HEK293 (cell line): ENCODE results near the gene CHM.

Experiments used
- AEBP2 ChIP-seq: fragments of 450-650 bp; formaldehyde crosslinking; IDR thresholded peaks from 2 replicates; pipeline ENCODE4 v1.5.1; 2016; ENCODE audit warnings: missing biosample characterization, missing genetic modification characterization, borderline replicate concordance
- EGR2 ChIP-seq: fragments of 450-650 bp; formaldehyde crosslinking; IDR thresholded peaks from 2 replicates; pipeline ENCODE4 v1.5.1; 2016; ENCODE audit warnings: low read depth, missing biosample characterization, missing genetic modification characterization
- GFI1B ChIP-seq: fragments of 450-650 bp; formaldehyde crosslinking; IDR thresholded peaks from 2 replicates; pipeline ENCODE4 v1.5.1; 2016; ENCODE audit warnings: missing biosample characterization, missing genetic modification characterization
- KLF17 ChIP-seq: fragments of 450-650 bp; formaldehyde crosslinking; IDR thresholded peaks from 2 replicates; pipeline ENCODE4 v1.5.1; 2016; ENCODE audit warnings: missing biosample characterization, missing genetic modification characterization
- KLF7 ChIP-seq: fragments of 450-650 bp; formaldehyde crosslinking; IDR thresholded peaks from 2 replicates; pipeline ENCODE4 v1.5.1; 2016; ENCODE audit warnings: missing biosample characterization, missing genetic modification characterization, borderline replicate concordance
- KLF8 ChIP-seq: fragments of 450-650 bp; formaldehyde crosslinking; IDR thresholded peaks from 2 replicates; pipeline ENCODE4 v1.5.1; 2016; ENCODE audit warnings: missing biosample characterization, missing genetic modification characterization
- MZF1 ChIP-seq: fragments of 450-650 bp; formaldehyde crosslinking; IDR thresholded peaks from 2 replicates; pipeline ENCODE4 v1.5.1; 2017; ENCODE audit warnings: missing biosample characterization, missing genetic modification characterization, borderline replicate concordance
- PATZ1 ChIP-seq: fragments of 450-650 bp; formaldehyde crosslinking; IDR thresholded peaks from 2 replicates; pipeline ENCODE4 v1.5.1; 2016; ENCODE audit warnings: missing biosample characterization, missing genetic modification characterization
- REST ChIP-seq: fragments of 450-650 bp; formaldehyde crosslinking; IDR thresholded peaks from 2 replicates; pipeline ENCODE4 v1.5.1; 2016; ENCODE audit warnings: missing biosample characterization, missing genetic modification characterization
- ZBTB11 ChIP-seq: fragments of 450-650 bp; formaldehyde crosslinking; conservative IDR thresholded peaks from 2 replicates; pipeline ENCODE4 v1.5.1; 2016; ENCODE audit warnings: low read depth, missing biosample characterization, missing genetic modification characterization
- ZNF132 ChIP-seq: fragments of 450-650 bp; formaldehyde crosslinking; IDR thresholded peaks from 2 replicates; pipeline ENCODE4 v1.5.1; 2017; ENCODE audit warnings: missing biosample characterization, missing genetic modification characterization, borderline replicate concordance
- ZNF133 ChIP-seq: fragments of 450-650 bp; formaldehyde crosslinking; IDR thresholded peaks from 2 replicates; pipeline ENCODE4 v1.5.1; 2016; ENCODE audit warnings: missing biosample characterization, missing genetic modification characterization
- ZNF146 ChIP-seq: fragments of 450-650 bp; formaldehyde crosslinking; IDR thresholded peaks from 2 replicates; pipeline ENCODE4 v1.5.1; 2016; ENCODE audit warnings: missing biosample characterization, missing genetic modification characterization
- ZNF148 ChIP-seq: fragments of 450-650 bp; formaldehyde crosslinking; IDR thresholded peaks from 2 replicates; pipeline ENCODE4 v1.5.0; 2017; ENCODE audit warnings: missing biosample characterization, missing genetic modification characterization, borderline replicate concordance
- ZNF221 ChIP-seq: fragments of 450-650 bp; formaldehyde crosslinking; IDR thresholded peaks from 2 replicates; pipeline ENCODE4 v1.5.1; 2017; ENCODE audit warnings: missing biosample characterization, missing genetic modification characterization, borderline replicate concordance
- ZNF23 ChIP-seq: fragments of 450-650 bp; formaldehyde crosslinking; IDR thresholded peaks from 2 replicates; pipeline ENCODE4 v1.5.1; 2016; ENCODE audit warnings: missing biosample characterization, missing genetic modification characterization, borderline replicate concordance
- ZNF302 ChIP-seq: fragments of 450-650 bp; formaldehyde crosslinking; IDR thresholded peaks from 2 replicates; pipeline ENCODE4 v1.5.1; 2016; ENCODE audit warnings: missing biosample characterization, missing genetic modification characterization, low read depth
- ZNF473 ChIP-seq: fragments of 450-650 bp; formaldehyde crosslinking; IDR thresholded peaks from 2 replicates; pipeline ENCODE4 v1.5.1; 2017; ENCODE audit warnings: missing biosample characterization, missing genetic modification characterization
- ZNF529 ChIP-seq: fragments of 450-650 bp; formaldehyde crosslinking; IDR thresholded peaks from 2 replicates; pipeline ENCODE4 v1.5.1; 2017; ENCODE audit warnings: missing genetic modification characterization, missing biosample characterization; ENCODE audit not compliant: insufficient replicate concordance
- ZNF580 ChIP-seq: fragments of 450-650 bp; formaldehyde crosslinking; IDR thresholded peaks from 2 replicates; pipeline ENCODE4 v1.5.1; 2016; ENCODE audit warnings: missing biosample characterization, missing genetic modification characterization
- ZNF600 ChIP-seq: fragments of 450-650 bp; formaldehyde crosslinking; IDR thresholded peaks from 2 replicates; pipeline ENCODE4 v1.5.1; 2016; ENCODE audit warnings: missing biosample characterization, missing genetic modification characterization
- ZNF623 ChIP-seq: fragments of 450-650 bp; formaldehyde crosslinking; IDR thresholded peaks from 2 replicates; pipeline ENCODE4 v1.5.1; 2016; ENCODE audit warnings: missing biosample characterization, missing genetic modification characterization
- ZNF677 ChIP-seq: fragments of 450-650 bp; IDR thresholded peaks from 2 replicates; pipeline ENCODE4 v1.5.0; 2018; ENCODE audit warnings: missing biosample characterization, mild to moderate bottlenecking, missing genetic modification characterization, moderate library complexity
- ZNF792 ChIP-seq: fragments of 450-650 bp; formaldehyde crosslinking; IDR thresholded peaks from 2 replicates; pipeline ENCODE4 v1.5.1; 2016; ENCODE audit warnings: missing biosample characterization, missing genetic modification characterization

The CHM gene

GRCh38 chrX:85992811-85993229, 54.5 kb downstream of the CHM start (continued):
- 0 out of 2 replicates have a peak, but pooled peaks have one; percentile 2 for TF ChIP-seq ZNF146 (tag by site-specific recombination)
- TF ChIP-seq ZNF23 (tag by site-specific recombination), result no peak
- TF ChIP-seq ZBTB11 (tag by site-specific recombination), result no peak
- TF ChIP-seq PATZ1 (tag by site-specific recombination), result no peak
- 0 out of 2 replicates have a peak, but pooled peaks have one; percentile 37 for TF ChIP-seq GFI1B (tag by site-specific recombination)
- TF ChIP-seq ZNF529 (tag by site-specific recombination), result no peak
- no peak for TF ChIP-seq ZNF302 (tag by site-specific recombination)
- no peak for TF ChIP-seq ZNF792
- no peak for TF ChIP-seq ZNF623
- TF ChIP-seq KLF17 (tag by site-specific recombination), result no peak
- no peak for TF ChIP-seq EGR2 (tag by site-specific recombination)
- no peak for TF ChIP-seq ZNF473 (tag by site-specific recombination)
- no peak for TF ChIP-seq ZNF580 (tag by site-specific recombination)
- TF ChIP-seq ZNF148, result no peak
- TF ChIP-seq AEBP2 (tag by site-specific recombination), result no peak
- TF ChIP-seq ZNF221 (tag by site-specific recombination), result no peak
- no peak for TF ChIP-seq MZF1 (tag by site-specific recombination)
- no peak for TF ChIP-seq KLF8 (tag by site-specific recombination)
- TF ChIP-seq ZNF132, result no peak
- no peak for TF ChIP-seq ZNF600 (tag by site-specific recombination)
- TF ChIP-seq REST (tag by site-specific recombination), result no peak
- no peak for TF ChIP-seq ZNF677 (tag by site-specific recombination)
- no peak for TF ChIP-seq ZNF133 (tag by site-specific recombination)
- TF ChIP-seq KLF7 (tag by site-specific recombination), result no peak
